ENCODE results near the gene MUCL3. TPM values are rescaled to one million over a fixed set of nuclear protein-coding genes. Genes with fewer than 3 reads are reported as not detected.

The MUCL3 gene
- total and polyA plus RNA-seq, 2 donors (not counting 1 experiment from before 2014, with no cell fraction given): not detected

- ATAC-seq (ENCODE audit: low read depth) (no peak), DNase-seq (no peak)
- Mint-ChIP-seq H3K27me3 (no peaks in the 10 kb centered on the region), H3K4me3 (peak overlapping the region; percentile 90), H3K4me1 (peaks cover 29% of the 10 kb centered on the region), H3K9me3 (ENCODE audit: insufficient read depth) (no peaks in the 10 kb centered on the region), H3K27ac (peak overlapping the region; percentile 83)
- H3K79me2 ChIP-seq (ENCODE audit: control insufficient read depth, insufficient read depth, low read length): no peaks in the 10 kb centered on the region
- ChIA-PET POLR2A (interaction anchor here (0.6 to 1.7 kb wide), 4 partner anchors 30 to 264 kb away, joined by 3 to 18 read pairs (median 3); partner anchors contain the start of genes DDR1 and DHX16), CTCF (interaction anchor here (0.6 to 6.3 kb wide), 21 partner anchors 8 to 382 kb away, joined by 3 to 87 read pairs (median 6); partner anchors contain the start of gene DDR1)
- intact Hi-C loops (cut with micrococcal nuclease): loop anchor here (1.0 to 5.0 kb wide), 5 partner anchors 29 to 173 kb away; partner anchors contain the start of genes DDR1, FLOT1 and IER3
- peaks cover 0 to 42% of the 10 kb centered on the region in 2 experiments for H3K36me3 ChIP-seq (replicated peaks in 1 of 2; ENCODE audit: control extremely low read depth in 1 of 2, control insufficient read depth in 1 of 2, extremely low read depth in 1 of 2, insufficient read depth in 2 of 2, low read length in 1 of 2)
- H3K27me3 ChIP-seq (replicated peaks in 1 of 4; ENCODE audit: control extremely low read depth in 1 of 4, control insufficient read depth in 3 of 4, insufficient read depth in 4 of 4, low read length in 3 of 4): no peaks in the 10 kb centered on the region
- peaks cover 13 to 24% of the 10 kb centered on the region in 2 donors for H3K4me1 ChIP-seq (ENCODE audit: control insufficient read depth in 2 of 2, insufficient read depth in 2 of 2, low read length in 2 of 2)
- peak overlapping the region; percentile 99 for H2AFZ ChIP-seq (ENCODE audit: insufficient read depth, low read depth, low read length, poor library complexity, severe bottlenecking)
- TF ChIP-seq EZH2 (IDR thresholded peaks at IDR 0.05; ENCODE audit: borderline replicate concordance, insufficient read depth, low read depth, low read length, poor library complexity, severe bottlenecking): no peak
- TF ChIP-seq CTCF (IDR thresholded peaks at IDR 0.05): no peak
- H3K9me3 ChIP-seq (ENCODE audit: control extremely low read depth in 1 of 3, control insufficient read depth in 2 of 3, insufficient read depth in 1 of 3, low read length in 2 of 3): no peaks in the 10 kb centered on the region
- peak overlapping the region; percentile 82 for H3K9ac ChIP-seq (ENCODE audit: low read length)
- peak overlapping the region; percentile 95 for H3K4me2 ChIP-seq (replicated peaks; ENCODE audit: low read depth, low read length, poor library complexity, severe bottlenecking)
- 27% methylated on average over 31 of the region's 31 CpGs for WGBS (ENCODE audit: insufficient coverage)
- peak overlapping the region in 4 of 5 experiments; percentile 55 to 84 (median 78) for H3K4me3 ChIP-seq (ENCODE audit: control extremely low read depth in 1 of 5, extremely low read depth in 1 of 5, insufficient read depth in 1 of 5, low read depth in 2 of 5, low read length in 4 of 5)
- H3K27ac ChIP-seq (ENCODE audit: low read length in 2 of 2): peak overlapping the region; percentile 24 to 78
- no peaks in the 10 kb centered on the region for H4K20me1 ChIP-seq (ENCODE audit: control insufficient read depth, insufficient read depth, low read length, poor library complexity, severe bottlenecking)
These were observed 27.1 kb upstream of the MUCL3 start for GRCh38 chr6:30913721-30914075.
